MM.1S (cell line): ENCODE results near the gene B9D2.

Experiments used
- DNase-seq: peaks from one replicate; pipeline ENCODE4 v3.0.0-alpha.2; 2015
- H2AFZ ChIP-seq: fragments of 300-600 bp; sonication (generic); 2 replicates; pipeline ENCODE4 v1.6.0; 2016; ENCODE audit warnings: antibody characterized with exemption, low read length
- H3F3A ChIP-seq: fragments of 300-600 bp; sonication (generic); 2 replicates; pipeline ENCODE4 v1.6.1; 2016; ENCODE audit warnings: mild to moderate bottlenecking, antibody characterized with exemption, low read length, moderate library complexity, mixed read lengths; ENCODE audit not compliant: insufficient read depth
- H3K27ac ChIP-seq: fragments of 300-600 bp; sonication (generic); 2 replicates; pipeline ENCODE4 v1.5.1; 2016; ENCODE audit warnings: mild to moderate bottlenecking, low read length
- H3K27me3 ChIP-seq: fragments of 300-600 bp; sonication (generic); replicated peaks from 2 replicates; pipeline ENCODE4 v1.6.0; 2016; ENCODE audit warnings: low read length; ENCODE audit not compliant: insufficient read depth
- H3K36me3 ChIP-seq: fragments of 300-600 bp; sonication (generic); replicated peaks from 2 replicates; pipeline ENCODE4 v1.6.1; 2016; ENCODE audit warnings: mild to moderate bottlenecking, low read length, mixed read lengths; ENCODE audit not compliant: insufficient read depth
- H3K4me1 ChIP-seq: fragments of 300-600 bp; sonication (generic); 2 replicates; pipeline ENCODE4 v1.6.1; 2016; ENCODE audit warnings: low read length, mixed read lengths
- H3K4me2 ChIP-seq: fragments of 300-600 bp; sonication (generic); 2 replicates; pipeline ENCODE4 v1.6.0; 2016; ENCODE audit warnings: low read depth, low read length
- H3K4me3 ChIP-seq: fragments of 300-600 bp; sonication (generic); 2 replicates; pipeline ENCODE4 v1.5.1; 2016; ENCODE audit warnings: low read length, mixed read lengths
- H3K79me2 ChIP-seq: fragments of 300-600 bp; sonication (generic); 2 replicates; pipeline ENCODE4 v1.6.1; 2016; ENCODE audit warnings: mixed run types, low read length, mixed read lengths
- H3K9ac ChIP-seq: fragments of 300-600 bp; sonication (generic); 2 replicates; pipeline ENCODE4 v1.6.1; 2016; ENCODE audit warnings: low read length, mixed read lengths
- H3K9me2 ChIP-seq: fragments of 300-600 bp; sonication (generic); replicated peaks from 2 replicates; pipeline ENCODE4 v1.6.1; 2016; ENCODE audit warnings: mild to moderate bottlenecking, low read length, mixed read lengths; ENCODE audit not compliant: insufficient read depth
- H3K9me3 ChIP-seq: fragments of 300-600 bp; sonication (generic); replicated peaks from 2 replicates; pipeline ENCODE4 v1.6.1; 2016; ENCODE audit warnings: mild to moderate bottlenecking, low read length, mixed read lengths; ENCODE audit not compliant: insufficient read depth
- H4K20me1 ChIP-seq: fragments of 300-600 bp; sonication (generic); 2 replicates; pipeline ENCODE4 v1.6.1; 2016; ENCODE audit warnings: mild to moderate bottlenecking, low read length, moderate library complexity, mixed read lengths; ENCODE audit not compliant: insufficient read depth
- CTCF ChIP-seq: fragments of 300-600 bp; sonication (generic); IDR thresholded peaks from 2 replicates; pipeline ENCODE4 v1.5.1; 2016; ENCODE audit warnings: antibody characterized with exemption, low read length, mixed read lengths
- EZH2 ChIP-seq: fragments of 300-600 bp; sonication (generic); optimal IDR thresholded peaks from 2 replicates; pipeline ENCODE3; 2017; ENCODE audit warnings: low read depth, mild to moderate bottlenecking, antibody characterized with exemption, low read length, mixed read lengths
- EZH2phosphoT487 ChIP-seq: fragments of 300-600 bp; sonication (generic); IDR thresholded peaks from 2 replicates; pipeline ENCODE4 v1.6.1; 2018; ENCODE audit warnings: antibody characterized with exemption, low read length

The B9D2 gene

GRCh38 chr19:41323023-41323422, 40.9 kb downstream of the B9D2 start:
- Histone ChIP-seq H2AFZ (no peak overlapping the region), H3F3A (peaks cover 19% of the 10 kb centered on the region), H3K36me3 (no peaks in the 10 kb centered on the region), H3K9me2 (no peaks in the 10 kb centered on the region), H3K9ac (no peak overlapping the region), H3K4me3 (no peak overlapping the region), H3K79me2 (peaks cover 3% of the 10 kb centered on the region; the same call in 1 of the 2 replicates), H3K9me3 (no peaks in the 10 kb centered on the region), H4K20me1 (no peaks in the 10 kb centered on the region), H3K27ac (no peak overlapping the region), H3K4me1 (peaks cover 6% of the 10 kb centered on the region), H3K27me3 (no peaks in the 10 kb centered on the region), H3K4me2 (no peak overlapping the region)
- no peak for DNase-seq
- TF ChIP-seq EZH2phosphoT487 (no peak), EZH2 (no peak), CTCF (no peak)

- peaks cover 5% of the 10 kb centered on the region; the same call in 1 of the 2 replicates for H3K4me1 ChIP-seq
These were observed 41.5 kb downstream of the B9D2 start for GRCh38 chr19:41322451-41322850.

GRCh38 chr19:41321600-41322270, 42.2 kb downstream of the B9D2 start:
- Histone ChIP-seq H3K4me2 (no peak overlapping the region), H3K4me1 (peaks cover under 1% of the 10 kb centered on the region; the same call in 1 of the 2 replicates), H2AFZ (no peak overlapping the region), H3F3A (peaks cover 10% of the 10 kb centered on the region; the same call in 1 of the 2 replicates), H3K9ac (no peak overlapping the region), H3K4me3 (no peak overlapping the region), H3K9me3 (no peaks in the 10 kb centered on the region), H3K9me2 (no peaks in the 10 kb centered on the region), H3K27ac (no peak overlapping the region), H4K20me1 (no peaks in the 10 kb centered on the region), H3K79me2 (no peaks in the 10 kb centered on the region), H3K36me3 (no peaks in the 10 kb centered on the region), H3K27me3 (no peaks in the 10 kb centered on the region)
- no peak for DNase-seq
- TF ChIP-seq CTCF (peak; percentile 39), EZH2 (no peak)

More at GRCh38 chr19:41322451-41322850, 41.5 kb downstream of the B9D2 start:
- peaks cover 17% of the 10 kb centered on the region for H3F3A ChIP-seq
- no peaks in the 10 kb centered on the region for H4K20me1 ChIP-seq
- H3K9me3 ChIP-seq = no peaks in the 10 kb centered on the region
- H3K27me3 ChIP-seq = no peaks in the 10 kb centered on the region
- H3K9me2 ChIP-seq = no peaks in the 10 kb centered on the region
- H3K9ac ChIP-seq = no peak overlapping the region
- H3K27ac ChIP-seq = no peak overlapping the region
- no peak overlapping the region for H2AFZ ChIP-seq
- no peak overlapping the region for H3K4me2 ChIP-seq
- no peak overlapping the region for H3K4me3 ChIP-seq
- DNase-seq = no peak
- no peaks in the 10 kb centered on the region for H3K36me3 ChIP-seq
- TF ChIP-seq EZH2phosphoT487 = no peak
- no peak for TF ChIP-seq CTCF
- TF ChIP-seq EZH2 = no peak
- peaks cover 3% of the 10 kb centered on the region; the same call in 1 of the 2 replicates for H3K79me2 ChIP-seq
